GM19099 (cell line): ENCODE results near the gene SLC2A4RG.

Experiments
- POLR2A ChIP-seq: IDR thresholded peaks from 3 replicates; pipeline ENCODE4 v1.6.1; 2011; ENCODE audit warnings: low read depth; ENCODE audit not compliant: insufficient read length; ENCODE audit errors: extremely low read depth

The SLC2A4RG gene

DNA sequence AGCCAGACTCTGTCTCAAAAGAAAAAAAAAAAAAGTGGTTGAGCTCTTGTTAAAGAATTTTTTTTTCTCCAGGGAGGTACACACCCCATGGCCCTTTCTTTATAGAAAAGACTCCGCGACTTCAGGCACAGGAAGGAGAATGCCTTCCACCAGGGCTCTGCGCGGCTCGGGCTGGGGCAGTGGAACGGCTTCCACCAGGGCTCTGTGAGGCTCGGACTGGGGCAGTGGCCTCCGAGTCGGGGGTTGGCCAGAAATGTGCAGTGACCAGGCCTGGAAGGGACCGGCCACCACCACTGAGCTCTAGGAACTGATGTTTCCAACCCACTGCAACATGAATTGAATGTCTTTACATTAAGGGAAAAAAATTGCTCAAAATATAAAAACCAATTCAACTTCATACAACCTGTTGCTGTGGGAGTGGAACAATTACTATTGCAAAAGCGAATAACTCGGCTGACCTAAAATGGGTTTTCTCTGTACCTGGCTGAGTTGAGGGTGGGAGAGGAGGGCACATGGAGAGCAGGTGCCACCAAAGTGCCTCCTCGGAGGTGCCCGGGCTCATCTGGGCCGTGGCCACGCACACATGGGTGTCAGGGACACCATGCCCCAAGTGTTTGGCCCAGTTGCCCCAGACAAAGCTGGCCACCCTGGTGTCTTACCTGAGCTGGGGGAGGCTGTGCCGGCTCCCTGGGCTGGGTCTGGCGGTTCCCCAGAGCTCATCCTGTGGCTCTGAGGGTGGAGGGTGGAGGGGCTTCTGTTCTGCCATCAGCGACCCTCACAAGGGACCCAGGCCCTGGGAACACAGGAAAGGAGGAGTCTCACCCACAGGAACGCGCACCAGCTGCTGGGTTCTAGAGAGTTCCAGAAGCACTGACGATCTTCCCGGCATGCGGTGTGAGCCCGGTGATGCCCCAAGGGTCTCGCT, 29.3 kb downstream of the SLC2A4RG start:
- no peak for TF ChIP-seq POLR2A

DNA sequence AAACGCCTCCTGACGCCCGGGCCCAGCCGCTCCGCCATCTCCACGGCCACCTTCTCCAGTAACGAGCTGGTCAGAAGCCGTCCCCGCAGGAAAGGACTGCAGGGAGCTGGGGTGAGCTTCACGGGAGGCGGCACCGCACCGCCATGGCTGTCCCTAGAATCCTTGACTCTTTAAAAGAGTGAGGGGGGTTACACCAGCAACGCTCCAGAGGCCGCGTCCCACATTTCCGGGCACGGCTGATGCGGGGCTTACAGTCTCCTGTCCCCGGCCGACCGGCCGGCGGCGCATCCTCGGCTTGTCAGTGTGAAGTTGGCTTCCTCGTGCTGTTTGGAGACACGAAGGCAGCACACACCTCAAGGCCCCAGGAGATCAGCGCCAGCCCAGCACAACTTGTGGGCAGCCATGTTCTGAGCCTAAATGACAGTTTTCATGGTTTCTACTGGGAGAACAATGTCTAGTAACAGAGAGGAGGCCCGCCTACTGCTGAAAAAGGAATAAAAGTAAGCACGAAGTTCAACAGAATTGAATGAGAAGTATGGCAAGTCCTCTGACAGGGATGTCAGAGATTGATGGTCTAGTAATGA, 30.4 kb downstream of the SLC2A4RG start:
- no peak for TF ChIP-seq POLR2A

DNA sequence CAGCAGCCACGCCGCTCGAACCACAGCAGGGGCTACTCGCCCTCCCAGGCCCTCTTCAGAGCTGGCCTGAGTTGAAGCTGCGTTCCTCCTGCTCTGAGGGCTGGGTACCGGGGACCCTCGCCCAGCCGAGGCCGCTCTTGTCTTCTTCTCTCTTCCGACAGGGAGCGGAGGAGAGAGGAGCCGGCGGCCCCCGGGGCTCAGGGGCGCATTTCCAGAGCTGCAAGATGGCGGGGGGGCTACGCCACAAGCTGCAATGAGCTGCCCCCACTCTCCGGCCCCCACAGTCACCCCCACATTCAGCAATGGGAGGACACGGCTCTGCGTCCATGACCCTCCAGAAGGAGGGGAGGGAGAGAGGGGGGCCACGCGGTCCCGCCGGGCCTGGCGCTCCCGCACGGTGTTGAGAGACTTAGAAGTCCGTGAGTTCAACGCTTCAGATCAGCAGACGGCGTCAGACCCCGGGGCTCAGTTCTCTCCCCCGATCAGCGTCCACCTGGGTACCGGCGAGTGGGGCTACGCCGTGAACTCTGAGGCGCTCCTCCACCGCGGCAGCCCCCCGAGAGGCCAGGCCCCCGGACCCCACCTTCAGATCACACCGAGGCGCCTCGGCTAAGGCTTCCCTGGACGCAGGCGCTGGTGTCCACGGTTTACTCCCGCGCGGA, 31.6 kb downstream of the SLC2A4RG start:
- TF ChIP-seq POLR2A = no peak

DNA sequence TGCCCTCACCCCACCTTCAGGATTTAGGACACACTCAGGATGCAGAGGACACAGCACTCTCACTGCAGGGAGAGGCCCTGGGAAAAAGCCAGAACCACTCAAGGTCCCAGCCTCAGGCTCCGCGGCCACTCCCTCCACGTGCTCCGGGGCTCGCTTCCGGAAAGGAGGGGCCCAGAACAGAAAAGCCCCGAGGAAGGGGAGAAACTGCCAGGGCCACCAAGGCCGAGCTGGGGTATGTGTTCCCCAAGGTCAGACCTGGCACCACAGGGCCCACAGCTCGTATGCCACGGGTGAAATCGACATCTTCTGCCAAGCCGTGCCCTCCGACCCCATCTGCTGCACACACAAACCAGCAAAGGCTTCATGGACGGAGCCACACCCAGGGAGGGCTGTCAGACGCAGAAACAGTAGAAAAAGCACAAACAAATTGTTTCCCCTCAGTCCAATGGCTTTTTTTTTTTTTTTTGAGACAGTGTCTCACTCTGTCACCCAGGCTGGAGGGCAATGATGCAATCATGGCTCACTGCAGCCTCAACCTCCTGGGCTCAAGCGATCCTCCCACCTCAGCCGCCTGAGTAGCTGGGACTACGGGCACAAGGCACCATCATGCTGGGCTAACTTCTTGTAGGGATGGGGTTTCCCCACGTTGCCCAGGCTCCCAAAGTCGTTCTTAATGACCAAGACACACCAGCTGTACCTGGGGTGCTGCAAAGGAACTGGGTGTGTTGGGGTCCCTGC, 33.4 kb downstream of the SLC2A4RG start:
- no peak for TF ChIP-seq POLR2A

DNA sequence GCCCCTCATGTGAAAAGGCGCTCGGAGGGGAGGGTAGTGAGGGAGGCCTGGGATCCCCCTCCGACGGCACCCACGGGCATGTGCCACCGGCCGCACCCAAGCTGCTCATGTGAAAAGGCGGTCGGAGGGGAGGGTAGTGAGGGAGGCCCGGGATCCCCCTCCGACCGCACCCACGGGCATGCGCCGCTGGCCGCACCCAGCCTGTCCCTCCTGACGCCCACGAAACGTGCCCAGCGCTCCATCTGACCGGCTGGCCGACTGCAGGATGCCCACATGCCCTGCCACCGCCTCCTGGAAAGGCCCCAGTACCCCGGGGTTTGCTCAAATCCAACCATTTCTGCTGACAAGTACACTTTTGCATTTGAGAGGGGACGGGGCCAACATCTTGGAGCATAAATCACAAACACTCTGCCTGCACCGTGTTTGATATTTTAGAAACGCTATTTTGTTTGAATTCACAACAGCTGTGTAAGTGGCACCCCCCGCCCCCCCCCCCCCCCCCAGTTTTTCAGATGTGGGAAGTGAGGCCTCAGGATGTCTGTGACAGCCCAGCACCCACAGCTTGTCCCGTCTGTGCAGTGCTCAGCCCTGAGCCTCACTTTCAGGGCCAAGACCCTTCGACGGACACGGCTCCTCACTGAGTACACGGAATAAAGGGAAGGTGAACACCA, 34.1 kb downstream of the SLC2A4RG start:
- no peak for TF ChIP-seq POLR2A

DNA sequence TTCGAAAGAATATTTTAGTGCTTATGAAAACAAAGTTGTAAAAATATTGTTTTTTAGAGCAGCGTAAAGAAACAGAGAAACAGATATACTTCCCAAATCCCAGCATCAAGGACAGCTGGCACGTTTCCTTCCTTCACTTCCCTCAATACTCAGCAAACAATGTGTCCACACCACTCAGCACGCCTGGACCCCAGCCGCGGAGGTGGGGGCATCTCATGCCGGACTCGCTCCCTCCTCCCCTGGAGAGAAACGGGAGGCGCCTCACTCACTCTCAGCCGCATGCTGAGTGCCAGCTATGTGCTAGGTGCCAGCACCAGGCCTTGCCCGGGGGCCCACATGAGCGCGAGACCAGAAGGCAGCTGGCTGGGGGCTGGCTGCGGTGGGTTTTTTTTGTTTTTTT, 34.7 kb downstream of the SLC2A4RG start:
- no peak for TF ChIP-seq POLR2A

DNA sequence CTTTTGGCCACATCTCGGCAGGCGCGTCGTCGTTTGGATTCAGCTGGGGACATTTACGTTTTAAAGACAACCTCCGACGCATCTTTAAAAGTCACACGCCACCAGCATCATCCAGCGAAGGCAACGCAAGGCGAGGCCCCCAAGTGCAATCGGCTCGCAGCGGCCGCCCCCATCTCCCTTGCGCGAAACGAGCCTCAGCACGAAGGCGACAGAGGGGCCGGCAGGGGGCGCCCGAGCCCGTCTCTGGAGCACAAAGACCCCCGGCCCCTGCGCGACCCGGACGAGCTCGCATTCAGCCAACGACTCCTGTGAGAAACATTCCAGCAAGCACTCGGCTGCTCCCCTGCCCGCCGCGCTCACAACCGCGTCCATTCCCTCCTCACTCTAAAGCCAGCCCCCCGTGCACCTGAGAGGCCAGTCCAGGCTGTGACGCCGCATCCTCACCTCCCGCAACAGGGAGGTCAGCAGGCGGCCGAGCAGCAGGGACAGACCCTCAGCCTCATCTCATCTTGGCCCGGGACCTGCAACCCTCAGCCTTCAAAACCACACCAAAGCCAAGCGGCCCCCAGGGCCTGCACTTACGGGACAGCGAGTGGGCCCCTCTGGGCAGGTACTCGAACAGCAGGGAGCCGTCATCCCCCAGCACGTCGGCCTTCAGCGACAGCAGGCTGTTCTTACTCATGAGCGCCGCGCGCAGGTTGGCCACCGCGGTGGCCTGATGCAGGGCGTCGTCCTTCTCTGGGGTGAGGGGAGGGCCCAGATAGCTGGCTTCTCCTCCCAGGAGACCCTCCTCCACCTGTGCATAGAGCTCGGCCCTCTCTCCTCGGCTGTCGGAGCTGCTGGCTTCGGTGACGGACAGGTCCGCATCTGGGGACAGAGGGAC, 35.8 kb downstream of the SLC2A4RG start:
- no peak for TF ChIP-seq POLR2A

DNA sequence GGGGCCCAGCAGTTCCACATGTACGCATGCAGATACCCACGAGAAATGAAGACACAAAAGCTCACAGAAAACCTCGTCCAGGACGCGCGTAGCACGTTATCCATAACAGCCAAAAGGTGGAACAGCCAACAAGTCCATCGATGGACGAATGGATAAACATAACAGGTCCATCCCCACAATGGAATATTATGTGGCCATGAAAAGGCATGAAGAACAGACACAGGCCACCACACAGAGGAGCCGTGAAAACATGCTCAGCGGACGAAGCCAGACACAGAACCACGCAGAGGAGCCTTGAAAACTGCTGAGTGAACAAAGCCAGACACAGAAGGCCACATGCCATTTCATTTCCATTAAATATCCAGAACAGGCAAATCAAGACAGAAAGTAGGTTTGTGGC, 38.0 kb downstream of the SLC2A4RG start:
- TF ChIP-seq POLR2A = no peak

DNA sequence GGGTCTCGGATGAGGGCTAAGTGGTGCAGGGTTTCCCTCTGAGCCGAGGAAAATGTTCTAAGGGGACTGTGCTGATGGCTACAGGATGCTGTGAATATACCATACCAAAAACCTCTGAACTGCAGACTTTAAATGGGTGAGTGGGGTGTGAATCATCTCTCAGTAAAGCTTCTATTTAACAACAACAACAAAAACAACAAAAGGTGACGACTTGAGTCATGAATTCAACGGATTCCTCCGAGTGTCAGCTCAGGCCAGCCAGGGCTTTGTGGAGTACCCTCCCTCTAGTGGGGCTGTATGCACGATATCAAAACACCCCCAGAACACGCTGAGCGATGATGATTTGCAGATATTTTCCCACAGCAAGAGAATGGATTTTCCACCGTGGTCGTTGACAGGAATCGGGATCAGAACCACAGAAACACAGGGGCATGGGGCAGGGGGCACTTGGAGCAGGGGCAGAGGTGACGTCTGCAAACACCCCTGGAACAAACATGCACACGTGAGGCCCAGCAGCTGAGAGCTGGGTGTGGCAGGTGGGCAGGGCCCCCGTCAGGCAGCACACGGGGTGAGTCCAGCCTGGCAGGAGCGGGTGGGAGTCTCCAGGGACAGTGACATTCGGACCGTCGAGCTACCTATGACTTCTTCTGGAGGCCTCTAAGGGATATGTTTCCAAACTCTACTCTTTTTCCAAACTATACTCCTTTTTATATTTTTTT, 38.6 kb downstream of the SLC2A4RG start:
- no peak for TF ChIP-seq POLR2A

DNA sequence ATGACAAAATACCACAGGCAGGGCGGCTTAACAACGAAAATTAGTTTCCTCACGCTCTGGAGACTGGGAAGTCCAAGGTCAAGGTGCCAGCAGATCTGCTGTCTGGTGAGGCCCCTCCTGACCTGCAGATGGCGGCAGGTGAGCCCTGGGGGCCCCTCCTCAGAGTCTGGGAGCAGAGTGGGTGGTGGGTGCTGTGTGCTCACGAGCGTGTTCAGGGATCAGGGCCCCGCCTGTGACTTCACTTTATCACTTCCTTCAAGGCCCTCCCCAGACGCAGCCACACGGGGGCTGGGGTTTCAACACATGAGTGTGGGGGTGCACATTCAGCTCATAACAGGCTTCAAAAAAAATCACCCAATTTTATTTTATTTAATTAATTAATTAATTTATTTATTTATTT, 39.3 kb downstream of the SLC2A4RG start:
- no peak for TF ChIP-seq POLR2A

DNA sequence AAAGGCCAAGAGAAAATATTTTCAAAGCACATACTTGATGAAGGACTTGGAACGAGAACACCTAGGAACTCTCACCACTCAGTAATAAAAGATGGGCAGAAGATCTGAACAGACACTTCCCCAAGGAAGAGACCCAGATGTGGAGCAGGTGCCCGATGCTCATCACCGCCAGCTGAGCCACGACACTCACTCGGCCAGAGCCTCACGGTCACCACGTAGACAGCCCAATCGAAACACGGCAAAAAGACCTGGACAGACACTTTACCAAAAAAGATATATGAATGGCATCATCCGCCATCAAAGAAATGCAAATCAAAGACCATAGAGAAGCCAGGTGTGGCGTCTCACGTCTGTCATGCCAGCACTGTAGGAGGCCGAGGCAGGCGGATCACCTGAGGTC, 41.6 kb downstream of the SLC2A4RG start:
- TF ChIP-seq POLR2A = no peak

DNA sequence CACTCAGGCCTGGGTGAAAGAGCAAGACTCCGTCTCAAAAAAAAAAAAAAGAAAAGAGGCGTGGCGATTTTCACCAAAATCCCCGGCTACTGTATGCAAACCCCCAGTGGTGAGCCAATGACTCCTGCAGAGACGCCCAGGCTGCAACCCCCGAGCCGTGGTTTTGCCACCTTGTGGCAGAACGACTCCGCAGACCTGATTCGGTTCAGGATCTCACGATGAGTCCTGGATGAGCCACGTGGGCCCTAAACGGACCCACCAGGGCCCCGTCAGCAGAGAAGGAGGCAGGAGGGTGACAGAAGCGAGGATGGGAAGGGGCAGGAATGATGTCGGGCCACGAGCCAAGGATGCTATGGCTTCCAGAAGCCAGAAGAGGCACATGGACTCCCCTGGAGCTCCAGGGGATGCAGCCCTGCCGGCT, 42.5 kb downstream of the SLC2A4RG start:
- no peak for TF ChIP-seq POLR2A

DNA sequence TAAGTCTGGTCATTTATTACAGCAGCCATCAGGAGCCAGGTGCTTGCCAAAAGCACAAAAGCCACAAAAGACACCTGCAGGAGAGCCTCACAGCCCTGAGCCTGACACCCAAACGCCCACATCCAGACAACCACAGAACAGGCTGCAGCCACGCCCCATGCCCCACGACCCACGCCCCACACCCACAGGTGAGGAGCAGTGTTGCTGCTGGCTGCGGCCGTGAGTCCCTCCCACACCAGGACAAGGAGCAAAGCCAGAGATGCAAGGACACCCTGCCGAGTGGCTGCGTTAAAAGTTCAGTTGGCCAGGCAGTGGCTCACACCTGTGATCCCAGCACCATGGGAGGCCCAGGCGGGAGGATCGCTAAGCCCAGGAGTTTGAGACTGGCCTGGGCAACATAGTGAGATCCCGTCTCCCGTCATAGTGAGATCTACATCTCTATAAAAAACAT, 43.0 kb downstream of the SLC2A4RG start:
- TF ChIP-seq POLR2A = no peak
